Esophagus muscularis mucosa (tissue), 4 donors: ENCODE results near the gene PRPSAP1.

Experiments
- EP300 ChIP-seq: sonication (generic); formaldehyde crosslinking; IDR thresholded peaks from one replicate; pipeline ENCODE4 v1.6.1; 2017; ENCODE audit warnings: antibody characterized with exemption
- POLR2A ChIP-seq: fragments of 450-650 bp; IDR thresholded peaks from one replicate; pipeline ENCODE4 v1.6.1; 2017; ENCODE audit warnings: antibody characterized with exemption, moderate library complexity, mild to moderate bottlenecking, low read depth
- POLR2AphosphoS5 ChIP-seq, 2 donors: sonication (generic); formaldehyde crosslinking; IDR thresholded peaks; one replicate each; pipeline ENCODE4 v1.6.1; 2017; ENCODE audit warnings: antibody characterized with exemption in 2 of 2
- TF ChIP-seq, protein P1 (sequence below), 3 experiments: fragments of 200-600 bp in 2 of 3; fragments of 450-650 bp in 1 of 3; sonication (generic) in 2 of 3; IDR thresholded peaks; one replicate each; pipeline ENCODE4 v1.5.1; 2017 to 2019; ENCODE audit warnings: antibody characterized with exemption in 3 of 3, mild to moderate bottlenecking in 2 of 3, moderate library complexity in 1 of 3

DNA sequence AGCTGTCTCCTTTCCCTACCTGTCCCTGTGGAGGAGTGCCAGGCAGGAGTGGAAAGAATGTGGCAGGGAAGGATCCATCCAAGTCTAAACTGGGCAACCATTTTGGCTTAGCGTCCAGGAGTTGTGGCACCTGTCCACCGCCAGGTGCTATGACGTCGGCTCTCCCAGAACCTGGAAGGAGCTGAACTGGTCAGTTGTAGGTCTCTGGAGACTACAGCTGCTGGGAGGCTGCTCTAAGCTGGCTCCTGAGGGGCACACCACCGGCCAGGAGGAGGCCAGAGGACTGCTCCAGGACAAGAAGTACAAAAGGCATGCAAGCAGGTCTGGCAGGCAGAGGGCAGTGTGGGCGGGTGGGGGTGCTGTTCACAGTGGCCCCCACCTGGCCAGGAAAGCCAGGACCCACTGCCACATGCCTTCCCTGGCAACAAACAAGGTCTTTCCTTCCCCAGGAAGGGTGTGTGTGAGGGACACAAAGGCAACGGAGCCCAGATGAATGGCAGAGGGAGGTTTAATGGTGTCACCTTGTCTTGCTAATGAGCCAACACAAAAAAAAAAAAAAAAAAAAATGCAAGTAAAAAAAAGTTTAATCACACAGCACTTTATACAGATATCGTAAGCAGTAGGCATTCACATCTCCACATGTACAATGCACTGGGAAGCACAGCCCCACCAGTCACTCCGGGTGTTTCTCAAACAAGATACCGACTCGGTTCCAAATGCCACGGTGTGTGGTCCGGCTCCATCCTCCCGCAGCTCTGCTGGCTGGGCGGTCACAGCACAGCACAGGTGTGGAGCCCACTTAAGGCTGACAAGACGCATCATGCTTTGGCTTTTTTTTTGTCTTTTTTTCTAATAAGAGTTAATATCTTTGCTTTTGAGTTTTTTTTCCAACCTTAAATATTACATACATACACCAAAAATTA, 35.5 kb upstream of the PRPSAP1 start:
- peak in 1 of 2 donors; percentile 8 for TF ChIP-seq POLR2AphosphoS5 (IDR thresholded peaks at IDR 0.05)
- TF ChIP-seq EP300 = no peak
- no peak for TF ChIP-seq POLR2A
- TF ChIP-seq, protein P1, sequence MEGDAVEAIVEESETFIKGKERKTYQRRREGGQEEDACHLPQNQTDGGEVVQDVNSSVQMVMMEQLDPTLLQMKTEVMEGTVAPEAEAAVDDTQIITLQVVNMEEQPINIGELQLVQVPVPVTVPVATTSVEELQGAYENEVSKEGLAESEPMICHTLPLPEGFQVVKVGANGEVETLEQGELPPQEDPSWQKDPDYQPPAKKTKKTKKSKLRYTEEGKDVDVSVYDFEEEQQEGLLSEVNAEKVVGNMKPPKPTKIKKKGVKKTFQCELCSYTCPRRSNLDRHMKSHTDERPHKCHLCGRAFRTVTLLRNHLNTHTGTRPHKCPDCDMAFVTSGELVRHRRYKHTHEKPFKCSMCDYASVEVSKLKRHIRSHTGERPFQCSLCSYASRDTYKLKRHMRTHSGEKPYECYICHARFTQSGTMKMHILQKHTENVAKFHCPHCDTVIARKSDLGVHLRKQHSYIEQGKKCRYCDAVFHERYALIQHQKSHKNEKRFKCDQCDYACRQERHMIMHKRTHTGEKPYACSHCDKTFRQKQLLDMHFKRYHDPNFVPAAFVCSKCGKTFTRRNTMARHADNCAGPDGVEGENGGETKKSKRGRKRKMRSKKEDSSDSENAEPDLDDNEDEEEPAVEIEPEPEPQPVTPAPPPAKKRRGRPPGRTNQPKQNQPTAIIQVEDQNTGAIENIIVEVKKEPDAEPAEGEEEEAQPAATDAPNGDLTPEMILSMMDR (IDR thresholded peaks at IDR 0.05) = peak in 1 of 3 experiments; percentile 7
